ENCODE data around the gene PSMC5.
"Not testable (repeated sequence)": the region's sequence is repeated elsewhere in the genome, so short reads cannot be mapped to it uniquely, and the experiment has no call there.

PSMC5 gene

GRCh38 chr17:63840591-63841349 lies 13.5 kb downstream of the PSMC5 start:
- 90 to 97% methylated on average over 3 to 4 of the region's 4 CpGs for WGBS, 2 experiments (ENCODE audit: insufficient coverage in 2 of 2)
- Histone ChIP-seq H3K27ac (ENCODE audit: low read depth, low read length, severe bottlenecking) (peak overlapping the region; percentile 75), H3K9me3 (ENCODE audit: control insufficient read depth, low read length) (no peaks in the 10 kb centered on the region), H3K4me3 (ENCODE audit: extremely low read depth, insufficient read depth, low read length, poor library complexity, severe bottlenecking) (peak overlapping the region; percentile 90), H3K4me1 (ENCODE audit: control insufficient read depth, insufficient read depth, low read length, poor library complexity, severe bottlenecking) (peaks cover 9% of the 10 kb centered on the region), H3K36me3 (ENCODE audit: control insufficient read depth, insufficient read depth, low read length) (peaks cover 24% of the 10 kb centered on the region)

DNA sequence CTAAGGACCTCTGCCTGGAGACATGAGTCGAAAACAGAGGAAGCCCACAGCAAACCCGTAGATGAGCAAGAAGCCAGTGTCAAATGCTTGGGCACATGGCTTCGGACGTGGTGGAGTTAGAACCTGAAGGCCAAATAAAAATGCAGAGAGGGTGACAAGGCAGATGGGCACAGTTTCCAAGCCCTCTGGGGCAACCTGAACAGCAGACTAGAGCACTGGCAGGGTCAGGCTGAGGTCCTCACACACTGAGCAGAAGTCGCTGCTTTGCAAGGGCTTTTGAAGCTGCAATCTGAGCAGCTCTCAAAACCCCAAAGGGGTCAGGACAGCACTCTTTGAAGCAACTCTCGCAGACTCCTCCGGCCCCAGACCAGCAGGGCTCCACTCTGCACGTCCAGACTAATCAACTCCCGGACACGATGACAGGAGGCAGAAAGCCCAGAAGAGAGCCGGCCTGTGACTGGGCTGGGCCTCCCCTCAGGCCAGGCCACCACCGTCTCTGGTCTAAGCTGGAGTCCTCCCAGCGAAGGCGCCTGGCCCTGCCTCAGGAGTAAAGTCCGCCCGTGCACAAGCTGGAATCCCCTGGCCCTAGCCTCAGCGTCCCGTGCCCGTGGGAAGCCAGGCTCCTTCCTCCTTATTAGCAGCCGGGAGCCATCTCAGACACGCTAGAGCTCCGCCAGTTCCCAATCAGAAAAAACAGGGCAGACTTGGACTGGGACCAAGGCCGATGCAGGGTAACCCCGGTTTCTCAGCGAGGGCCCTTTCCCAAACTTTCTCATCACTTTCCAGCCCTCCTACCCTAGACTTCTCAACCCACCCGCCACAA lies 14.3 kb downstream of the PSMC5 start:
- Histone ChIP-seq H3K9me3 (ENCODE audit: control insufficient read depth, low read length) (no peaks in the 10 kb centered on the region), H3K36me3 (ENCODE audit: control insufficient read depth, insufficient read depth, low read length) (peaks cover 18% of the 10 kb centered on the region), H3K4me1 (ENCODE audit: control insufficient read depth, insufficient read depth, low read length, poor library complexity, severe bottlenecking) (peaks cover 9% of the 10 kb centered on the region), H3K4me3 (ENCODE audit: extremely low read depth, insufficient read depth, low read length, poor library complexity, severe bottlenecking) (peak overlapping the region; percentile 90), H3K27ac (ENCODE audit: low read depth, low read length, severe bottlenecking) (peak overlapping the region; percentile 75)
- WGBS, 2 experiments (ENCODE audit: insufficient coverage in 2 of 2) = 19 to 20% methylated on average over 18 to 22 of the region's 26 CpGs

GRCh38 chr17:63842173-63842539 lies 14.9 kb downstream of the PSMC5 start:
- H3K27ac ChIP-seq (ENCODE audit: low read depth, low read length, severe bottlenecking) = peak overlapping the region; percentile 71
- WGBS, 2 experiments (ENCODE audit: insufficient coverage in 2 of 2) = 0 to 1% methylated on average over 23 to 33 of the region's 36 CpGs
- H3K9me3 ChIP-seq (ENCODE audit: control insufficient read depth, low read length) = no peaks in the 10 kb centered on the region
- peak overlapping the region; percentile 90 for H3K4me3 ChIP-seq (ENCODE audit: extremely low read depth, insufficient read depth, low read length, poor library complexity, severe bottlenecking)
- peaks cover 13% of the 10 kb centered on the region for H3K36me3 ChIP-seq (ENCODE audit: control insufficient read depth, insufficient read depth, low read length)
- peaks cover 9% of the 10 kb centered on the region for H3K4me1 ChIP-seq (ENCODE audit: control insufficient read depth, insufficient read depth, low read length, poor library complexity, severe bottlenecking)

DNA sequence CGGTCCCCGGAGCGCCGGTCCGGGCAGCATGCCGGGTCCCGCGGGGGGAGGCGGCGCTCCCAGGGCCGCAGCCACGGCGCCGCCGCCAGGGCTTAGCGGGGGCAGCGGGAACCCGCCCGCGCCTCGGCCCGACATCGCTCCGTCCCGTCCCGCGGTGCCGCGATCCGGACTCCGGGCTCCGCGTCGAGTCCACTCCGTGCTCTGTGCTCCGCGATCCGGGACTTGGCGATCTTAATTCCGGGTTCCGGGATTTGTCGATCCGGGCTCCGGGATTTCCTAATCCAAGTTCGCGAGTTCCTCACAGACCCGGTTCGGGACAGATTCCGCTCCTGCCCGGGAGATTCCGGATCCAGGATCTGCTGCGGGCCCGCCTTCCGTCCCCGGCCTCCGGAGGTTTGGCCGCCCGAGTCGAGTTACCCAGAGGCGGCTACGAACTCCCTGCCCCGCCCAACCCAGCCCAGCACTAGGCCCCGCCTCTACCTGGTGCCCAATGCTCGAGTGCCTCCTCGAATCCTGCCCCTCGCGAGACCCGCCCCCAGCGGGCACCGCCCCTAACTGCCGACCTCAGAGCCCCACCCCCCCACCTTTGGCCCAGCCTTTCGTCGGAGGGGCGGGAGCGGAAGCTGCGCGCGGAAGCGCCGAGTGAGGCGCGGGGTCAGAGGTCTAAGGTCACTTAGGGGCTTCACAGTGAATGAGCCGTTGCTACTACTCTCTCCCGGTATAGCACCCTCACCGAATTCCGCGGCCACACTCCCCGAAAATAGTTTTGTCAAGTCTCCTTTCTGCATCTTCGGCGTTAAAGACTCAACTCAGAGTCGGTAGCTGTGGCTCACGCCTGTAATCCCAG lies 15.5 kb downstream of the PSMC5 start, which contains the start of gene SMARCD2:
SMARCD2 (minus strand) TSS at position 146 of the 847 bp plus-strand sequence; CDS start at position 135, 11 bp downstream.
- Histone ChIP-seq H3K4me1 (ENCODE audit: control insufficient read depth, insufficient read depth, low read length, poor library complexity, severe bottlenecking) (peaks cover 9% of the 10 kb centered on the region), H3K4me3 (ENCODE audit: extremely low read depth, insufficient read depth, low read length, poor library complexity, severe bottlenecking) (peak within 1 kb of the TSS; percentile 90), H3K9me3 (ENCODE audit: control insufficient read depth, low read length) (no peaks in the 10 kb centered on the region), H3K36me3 (ENCODE audit: control insufficient read depth, insufficient read depth, low read length) (peaks cover 9% of the 10 kb centered on the region), H3K27ac (ENCODE audit: low read depth, low read length, severe bottlenecking) (peak within 1 kb of the TSS; percentile 81)
- 2% methylated on average over 60 to 87 of the region's 92 CpGs for WGBS, 2 experiments (ENCODE audit: insufficient coverage in 2 of 2)

GRCh38 chr17:63843387-63843888 lies 16.2 kb downstream of the PSMC5 start:
- not testable (repeated sequence) for H3K9me3 ChIP-seq (ENCODE audit: control insufficient read depth, low read length); H3K36me3 ChIP-seq (ENCODE audit: control insufficient read depth, insufficient read depth, low read length); H3K4me1 ChIP-seq (ENCODE audit: control insufficient read depth, insufficient read depth, low read length, poor library complexity, severe bottlenecking)
- Histone ChIP-seq H3K27ac (ENCODE audit: low read depth, low read length, severe bottlenecking) (peak overlapping the region; percentile 45), H3K4me3 (ENCODE audit: extremely low read depth, insufficient read depth, low read length, poor library complexity, severe bottlenecking) (peak overlapping the region; percentile 90)
- WGBS, 2 experiments (ENCODE audit: insufficient coverage in 2 of 2) = 73 to 82% methylated on average over 10 to 16 of the region's 19 CpGs

DNA sequence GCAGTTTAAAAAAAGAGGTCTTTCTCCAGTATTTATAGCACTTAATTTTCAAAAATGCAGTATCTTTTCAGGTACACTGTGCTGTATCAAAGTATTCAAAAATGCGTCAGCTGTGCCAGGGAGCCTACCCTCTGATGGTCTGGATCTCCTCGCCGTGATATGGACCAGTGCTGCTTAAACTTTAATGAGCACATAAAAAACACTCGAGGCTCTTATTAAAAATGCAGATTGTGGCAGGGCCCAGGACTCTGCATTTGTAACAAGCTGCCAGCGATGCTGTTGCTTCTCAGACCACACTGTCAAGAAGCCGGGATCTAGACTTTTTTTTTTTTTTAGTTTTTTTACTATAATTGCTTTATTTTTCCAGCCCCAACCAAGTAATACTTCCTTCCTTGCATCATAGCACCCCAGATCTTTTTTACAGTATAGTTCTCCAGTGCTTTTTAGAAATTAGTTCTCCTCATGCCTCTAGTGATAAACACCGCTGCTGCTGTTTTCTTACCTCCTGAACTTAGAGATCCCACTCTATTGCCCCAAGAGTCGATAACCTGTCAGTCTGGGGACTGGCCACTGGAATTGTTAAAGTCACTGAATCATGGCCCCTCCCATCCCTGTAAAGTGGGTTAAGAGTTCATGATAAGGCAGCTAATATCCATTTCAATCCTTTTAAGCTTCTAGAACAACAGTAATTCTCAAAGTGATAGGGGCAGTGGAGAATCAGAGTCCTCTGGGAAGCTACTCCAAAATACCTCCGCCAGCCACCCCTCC lies 16.9 kb downstream of the PSMC5 start:
- peaks cover 4% of the 10 kb centered on the region for H3K36me3 ChIP-seq (ENCODE audit: control insufficient read depth, insufficient read depth, low read length)
- 90 to 98% methylated on average over 7 to 8 of the region's 9 CpGs for WGBS, 2 experiments (ENCODE audit: insufficient coverage in 2 of 2)
- H3K4me3 ChIP-seq (ENCODE audit: extremely low read depth, insufficient read depth, low read length, poor library complexity, severe bottlenecking) = no peak overlapping the region
- no peaks in the 10 kb centered on the region for H3K9me3 ChIP-seq (ENCODE audit: control insufficient read depth, low read length)
- peaks cover 9% of the 10 kb centered on the region for H3K4me1 ChIP-seq (ENCODE audit: control insufficient read depth, insufficient read depth, low read length, poor library complexity, severe bottlenecking)
- no peak overlapping the region for H3K27ac ChIP-seq (ENCODE audit: low read depth, low read length, severe bottlenecking)

GRCh38 chr17:63845509-63845908 lies 18.3 kb downstream of the PSMC5 start:
- no peak overlapping the region for H3K4me3 ChIP-seq (ENCODE audit: extremely low read depth, insufficient read depth, low read length, poor library complexity, severe bottlenecking)
- WGBS, 2 experiments (ENCODE audit: insufficient coverage in 2 of 2) = no CpG with 5 or more reads among the region's 1 CpG
- H3K36me3 ChIP-seq (ENCODE audit: control insufficient read depth, insufficient read depth, low read length) = peaks cover 4% of the 10 kb centered on the region
- no peak overlapping the region for H3K27ac ChIP-seq (ENCODE audit: low read depth, low read length, severe bottlenecking)
- peaks cover 8% of the 10 kb centered on the region for H3K4me1 ChIP-seq (ENCODE audit: control insufficient read depth, insufficient read depth, low read length, poor library complexity, severe bottlenecking)
- H3K9me3 ChIP-seq (ENCODE audit: control insufficient read depth, low read length) = no peaks in the 10 kb centered on the region

- WGBS, 2 experiments (ENCODE audit: insufficient coverage in 2 of 2) = 95 to 100% methylated on average over 2 to 3 of the region's 3 CpGs
- H3K4me1 ChIP-seq (ENCODE audit: control insufficient read depth, insufficient read depth, low read length, poor library complexity, severe bottlenecking) = no peaks in the 10 kb centered on the region
- H3K27ac ChIP-seq (ENCODE audit: low read depth, low read length, severe bottlenecking) = no peak overlapping the region
- no peaks in the 10 kb centered on the region for H3K9me3 ChIP-seq (ENCODE audit: control insufficient read depth, low read length)
- H3K36me3 ChIP-seq (ENCODE audit: control insufficient read depth, insufficient read depth, low read length) = no peaks in the 10 kb centered on the region
- H3K4me3 ChIP-seq (ENCODE audit: extremely low read depth, insufficient read depth, low read length, poor library complexity, severe bottlenecking) = no peak overlapping the region
Measured at GRCh38 chr17:63847525-63848249, 20.5 kb downstream of the PSMC5 start.

- no peak overlapping the region for H3K27ac ChIP-seq (ENCODE audit: low read depth, low read length, severe bottlenecking)
- 73 to 77% methylated on average over 68 to 82 of the region's 82 CpGs for WGBS, 2 experiments (ENCODE audit: insufficient coverage in 2 of 2)
- H3K36me3 ChIP-seq (ENCODE audit: control insufficient read depth, insufficient read depth, low read length) = no peaks in the 10 kb centered on the region
- no peaks in the 10 kb centered on the region for H3K4me1 ChIP-seq (ENCODE audit: control insufficient read depth, insufficient read depth, low read length, poor library complexity, severe bottlenecking)
- H3K4me3 ChIP-seq (ENCODE audit: extremely low read depth, insufficient read depth, low read length, poor library complexity, severe bottlenecking) = no peak overlapping the region
- H3K9me3 ChIP-seq (ENCODE audit: control insufficient read depth, low read length) = no peaks in the 10 kb centered on the region
Measured at GRCh38 chr17:63848834-63849689, 21.8 kb downstream of the PSMC5 start.

All from mesodermal cell (in vitro differentiated cells).